Medulla oblongata (tissue), 1 donor: ENCODE results near the gene RXRA.
A peak's percentile ranks its signal among the peaks of the same experiment; 100 is the strongest.

Experiments used
- DNase-seq: peaks from one replicate; pipeline ENCODE4 v3.0.0-alpha.2; 2015; ENCODE audit errors: extremely low spot score

The RXRA gene

GRCh38 chr9:134381671-134382516, 55.6 kb downstream of the RXRA start:
- DNase-seq: peak; percentile 47

- DNase-seq: no peak
Measured at GRCh38 chr9:134382733-134383132, 56.5 kb downstream of the RXRA start.

- no peak for DNase-seq
Measured at GRCh38 chr9:134383148-134383547, 56.9 kb downstream of the RXRA start.

GRCh38 chr9:134384811-134385479, 58.7 kb downstream of the RXRA start:
- DNase-seq: peak; percentile 89

GRCh38 chr9:134385915-134386314, 59.7 kb downstream of the RXRA start:
- no peak for DNase-seq

- peak; percentile 57 for DNase-seq
Measured at GRCh38 chr9:134386951-134387831, 60.9 kb downstream of the RXRA start.

GRCh38 chr9:134388289-134388808, 62.1 kb downstream of the RXRA start:
- DNase-seq: no peak

- no peak for DNase-seq
Measured at GRCh38 chr9:134388976-134389375, 62.7 kb downstream of the RXRA start.

- no peak for DNase-seq
Measured at GRCh38 chr9:134389642-134390041, 63.4 kb downstream of the RXRA start.

GRCh38 chr9:134390537-134390936, 64.3 kb downstream of the RXRA start:
- no peak for DNase-seq

GRCh38 chr9:134390947-134391318, 64.7 kb downstream of the RXRA start:
- DNase-seq: no peak

- no peak for DNase-seq
Measured at GRCh38 chr9:134391319-134392231, 65.3 kb downstream of the RXRA start.

- DNase-seq: no peak
Measured at GRCh38 chr9:134392900-134393299, 66.6 kb downstream of the RXRA start.

GRCh38 chr9:134393582-134394280, 67.5 kb downstream of the RXRA start:
- DNase-seq: no peak

- DNase-seq: no peak
Measured at GRCh38 chr9:134395002-134395517, 68.8 kb downstream of the RXRA start.

- no peak for DNase-seq
Measured at GRCh38 chr9:134395737-134396257, 69.5 kb downstream of the RXRA start.

GRCh38 chr9:134396258-134396742, 70.0 kb downstream of the RXRA start:
- no peak for DNase-seq

GRCh38 chr9:134396825-134397224, 70.6 kb downstream of the RXRA start:
- DNase-seq: no peak

GRCh38 chr9:134398756-134399155, 72.5 kb downstream of the RXRA start:
- DNase-seq: no peak
